ENCODE data around the gene CD3E.

- no peak for TF ChIP-seq ZNF274 (IDR thresholded peaks at IDR 0.05; ENCODE audit: low read depth, low read length)
- TF ChIP-seq YY1 (IDR thresholded peaks at IDR 0.05; ENCODE audit: insufficient read depth, insufficient read length): no peak
- no peak for TF ChIP-seq SUZ12 (IDR thresholded peaks at IDR 0.05; ENCODE audit: extremely low read depth, insufficient read depth, insufficient read length)
These were observed 54.9 kb downstream of the CD3E start, which contains the start of gene UBE4A for GRCh38 chr11:118359295-118359958.
